ENCODE measurements around the gene AHNAK2.

GRCh38 chr14:104912053-104912452, 66.1 kb downstream of the AHNAK2 start:
- no peak for TF ChIP-seq EZH2 (IDR thresholded peaks at IDR 0.05; ENCODE audit: low read length, missing control alignments)
- TF ChIP-seq, protein P1, sequence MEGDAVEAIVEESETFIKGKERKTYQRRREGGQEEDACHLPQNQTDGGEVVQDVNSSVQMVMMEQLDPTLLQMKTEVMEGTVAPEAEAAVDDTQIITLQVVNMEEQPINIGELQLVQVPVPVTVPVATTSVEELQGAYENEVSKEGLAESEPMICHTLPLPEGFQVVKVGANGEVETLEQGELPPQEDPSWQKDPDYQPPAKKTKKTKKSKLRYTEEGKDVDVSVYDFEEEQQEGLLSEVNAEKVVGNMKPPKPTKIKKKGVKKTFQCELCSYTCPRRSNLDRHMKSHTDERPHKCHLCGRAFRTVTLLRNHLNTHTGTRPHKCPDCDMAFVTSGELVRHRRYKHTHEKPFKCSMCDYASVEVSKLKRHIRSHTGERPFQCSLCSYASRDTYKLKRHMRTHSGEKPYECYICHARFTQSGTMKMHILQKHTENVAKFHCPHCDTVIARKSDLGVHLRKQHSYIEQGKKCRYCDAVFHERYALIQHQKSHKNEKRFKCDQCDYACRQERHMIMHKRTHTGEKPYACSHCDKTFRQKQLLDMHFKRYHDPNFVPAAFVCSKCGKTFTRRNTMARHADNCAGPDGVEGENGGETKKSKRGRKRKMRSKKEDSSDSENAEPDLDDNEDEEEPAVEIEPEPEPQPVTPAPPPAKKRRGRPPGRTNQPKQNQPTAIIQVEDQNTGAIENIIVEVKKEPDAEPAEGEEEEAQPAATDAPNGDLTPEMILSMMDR (conservative IDR thresholded peaks at IDR 0.05 in 1 of 2, IDR thresholded peaks at IDR 0.05 in 1 of 2; ENCODE audit: low read depth in 1 of 2, low read length in 2 of 2), result no peak

All from fibroblast of lung (primary cell).